HepG2 (cell line): ENCODE measurements around the gene OR4C45.

ENCODE experiments used
- CHD2 ChIP-seq: IDR thresholded peaks from 2 replicates; pipeline ENCODE4 v1.6.1; 2011; ENCODE audit warnings: low read depth, low read length, improper control_type of control experiment
- DNMT1 ChIP-seq: sonication (generic); formaldehyde crosslinking; IDR thresholded peaks from 2 replicates; pipeline ENCODE4 v1.5.1; 2020; ENCODE audit warnings: mild to moderate bottlenecking, missing genetic modification reagents
- MEF2D ChIP-seq: sonication (generic); formaldehyde crosslinking; IDR thresholded peaks from 2 replicates; pipeline ENCODE4 v1.5.1; 2020; ENCODE audit warnings: mild to moderate bottlenecking, missing genetic modification reagents
- NRL ChIP-seq: sonication (generic); formaldehyde crosslinking; IDR thresholded peaks from 2 replicates; pipeline ENCODE4 v1.5.0; 2020; ENCODE audit warnings: missing genetic modification reagents, mild to moderate bottlenecking, moderate library complexity, borderline replicate concordance
- SMC3 ChIP-seq: IDR thresholded peaks from 2 replicates; pipeline ENCODE4 v1.6.1; 2011; ENCODE audit warnings: low read length, improper control_type of control experiment
- TCF7L2 ChIP-seq: IDR thresholded peaks from 2 replicates; pipeline ENCODE4 v1.6.1; 2011; ENCODE audit warnings: mild to moderate bottlenecking, low read depth, low read length, moderate library complexity
- U2AF1 ChIP-seq: fragments of 200-400 bp; formaldehyde crosslinking; optimal IDR thresholded peaks from 2 replicates; pipeline ENCODE3; 2017; ENCODE audit warnings: mild to moderate bottlenecking, low read depth, low read length
- ZNF274 ChIP-seq: sonication (generic); formaldehyde crosslinking; IDR thresholded peaks from 2 replicates; pipeline ENCODE4 v1.5.1; 2020; ENCODE audit warnings: mild to moderate bottlenecking, missing genetic modification reagents
- TF ChIP-seq, protein P1 (sequence below): sonication (generic); formaldehyde crosslinking; IDR thresholded peaks from 2 replicates; pipeline ENCODE4 v1.5.0; 2020; ENCODE audit warnings: mild to moderate bottlenecking, missing genetic modification reagents, moderate library complexity

DNA sequence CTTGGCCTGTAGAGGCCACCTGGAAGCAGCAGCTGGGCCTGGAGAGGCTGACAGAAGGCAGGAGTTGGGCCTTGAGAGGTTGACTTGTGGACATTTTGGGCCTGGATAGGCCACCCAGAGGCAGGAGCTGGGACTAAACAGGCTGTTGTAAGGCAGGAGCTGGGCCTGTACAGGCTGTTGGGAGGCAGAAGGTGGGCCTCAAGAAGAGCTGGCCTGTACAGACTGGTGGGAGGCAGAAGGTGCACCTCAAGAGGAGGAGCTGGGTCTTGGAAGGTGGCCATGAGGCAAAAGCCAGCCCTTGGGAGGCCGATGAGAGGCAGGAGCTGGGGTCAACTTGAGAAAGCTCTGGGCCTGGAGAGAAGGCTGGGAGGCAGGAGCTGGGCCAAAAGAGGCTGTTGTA lies 45.3 kb downstream of the OR4C45 start:
- TF ChIP-seq NRL (no peak), SMC3 (no peak), U2AF1 (no peak), ZNF274 (CRISPR knock-in tag) (no peak), CHD2 (no peak), MEF2D (no peak), DNMT1 (CRISPR knock-in tag) (no peak), TCF7L2 (no peak)
- TF ChIP-seq, protein P1, sequence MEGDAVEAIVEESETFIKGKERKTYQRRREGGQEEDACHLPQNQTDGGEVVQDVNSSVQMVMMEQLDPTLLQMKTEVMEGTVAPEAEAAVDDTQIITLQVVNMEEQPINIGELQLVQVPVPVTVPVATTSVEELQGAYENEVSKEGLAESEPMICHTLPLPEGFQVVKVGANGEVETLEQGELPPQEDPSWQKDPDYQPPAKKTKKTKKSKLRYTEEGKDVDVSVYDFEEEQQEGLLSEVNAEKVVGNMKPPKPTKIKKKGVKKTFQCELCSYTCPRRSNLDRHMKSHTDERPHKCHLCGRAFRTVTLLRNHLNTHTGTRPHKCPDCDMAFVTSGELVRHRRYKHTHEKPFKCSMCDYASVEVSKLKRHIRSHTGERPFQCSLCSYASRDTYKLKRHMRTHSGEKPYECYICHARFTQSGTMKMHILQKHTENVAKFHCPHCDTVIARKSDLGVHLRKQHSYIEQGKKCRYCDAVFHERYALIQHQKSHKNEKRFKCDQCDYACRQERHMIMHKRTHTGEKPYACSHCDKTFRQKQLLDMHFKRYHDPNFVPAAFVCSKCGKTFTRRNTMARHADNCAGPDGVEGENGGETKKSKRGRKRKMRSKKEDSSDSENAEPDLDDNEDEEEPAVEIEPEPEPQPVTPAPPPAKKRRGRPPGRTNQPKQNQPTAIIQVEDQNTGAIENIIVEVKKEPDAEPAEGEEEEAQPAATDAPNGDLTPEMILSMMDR = no peak
